ENCODE results near the gene AHR. TPM values are rescaled to one million over a fixed set of nuclear protein-coding genes. Genes with fewer than 3 reads are reported as not detected.
"Not testable (repeated sequence)": the region's sequence is repeated elsewhere in the genome, so short reads cannot be mapped to it uniquely, and the experiment has no call there.

AHR gene
- total RNA-seq, 1 donor from 2014 or later = 34.3 TPM

GRCh38 chr7:17380736-17381662, 82.5 kb downstream of the AHR start:
- no peak for ATAC-seq

DNA sequence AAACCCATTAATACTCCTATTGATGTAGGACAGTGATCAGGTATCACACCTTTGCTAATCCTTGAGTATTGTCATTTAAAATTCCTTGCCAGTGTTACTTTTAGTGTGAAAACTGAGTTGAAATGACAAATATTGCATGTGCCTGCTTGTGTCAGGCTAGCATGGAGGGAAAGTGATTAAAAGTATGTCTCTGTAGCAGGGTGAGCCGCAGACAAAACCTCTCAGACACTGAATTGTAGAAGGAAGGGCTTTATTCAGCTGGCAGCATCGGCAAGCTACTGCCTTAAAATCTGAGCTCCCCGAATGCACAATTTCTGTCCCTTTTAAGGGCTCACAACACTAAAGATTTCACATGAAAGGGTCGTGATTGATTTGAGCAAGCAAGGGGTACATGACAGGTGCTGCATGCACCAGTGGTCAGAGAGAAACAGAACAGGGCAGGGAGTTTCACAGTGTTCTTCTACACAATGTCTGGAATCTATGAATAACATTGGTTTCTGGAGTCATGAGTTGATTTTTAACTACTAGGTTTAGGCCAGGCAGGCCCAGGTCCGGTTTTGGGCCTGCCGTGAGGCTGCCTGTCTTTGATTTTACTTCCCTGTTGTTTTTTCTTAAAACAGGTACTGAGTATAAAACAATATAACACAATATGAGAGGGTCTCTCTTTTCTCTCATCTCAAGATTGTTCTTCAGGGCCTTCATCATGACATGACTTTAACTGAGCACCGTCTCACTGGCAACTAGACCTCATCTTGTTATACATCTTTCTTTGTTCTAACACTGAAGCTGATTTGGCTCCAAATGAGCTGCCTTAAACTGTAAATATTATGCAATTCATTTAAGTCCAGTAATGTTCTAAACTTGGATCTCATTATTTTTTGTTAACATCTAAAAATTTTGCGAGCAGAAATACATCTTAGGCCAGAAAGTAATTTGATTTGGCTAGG, 84.2 kb downstream of the AHR start:
- not testable (repeated sequence) for ATAC-seq

DNA sequence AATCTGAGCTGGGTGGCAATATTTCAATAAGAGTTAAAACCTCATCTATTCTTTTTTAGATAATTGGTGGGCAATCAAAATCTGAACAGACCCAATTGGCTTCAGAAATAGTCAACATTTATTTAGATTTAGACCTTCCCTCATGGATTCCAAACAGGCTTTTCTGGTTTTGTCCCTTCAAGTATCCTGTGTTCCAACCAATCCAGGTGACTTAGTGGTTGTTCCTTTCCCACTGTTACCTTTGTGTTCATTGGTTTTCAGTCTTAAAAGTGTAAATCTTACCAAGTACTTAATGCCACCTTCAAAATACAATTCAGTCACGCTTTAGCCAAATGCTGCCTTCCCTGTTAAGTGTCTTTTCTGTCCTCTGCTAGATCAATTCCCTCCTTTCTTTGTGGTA, 85.9 kb downstream of the AHR start:
- no peak for ATAC-seq

GRCh38 chr7:17385612-17386011, 87.2 kb downstream of the AHR start:
- no peak for ATAC-seq

GRCh38 chr7:17390392-17390791, 91.9 kb downstream of the AHR start:
- ATAC-seq = no peak

- ATAC-seq = no peak
These were observed 92.9 kb downstream of the AHR start for GRCh38 chr7:17391366-17391765.

DNA sequence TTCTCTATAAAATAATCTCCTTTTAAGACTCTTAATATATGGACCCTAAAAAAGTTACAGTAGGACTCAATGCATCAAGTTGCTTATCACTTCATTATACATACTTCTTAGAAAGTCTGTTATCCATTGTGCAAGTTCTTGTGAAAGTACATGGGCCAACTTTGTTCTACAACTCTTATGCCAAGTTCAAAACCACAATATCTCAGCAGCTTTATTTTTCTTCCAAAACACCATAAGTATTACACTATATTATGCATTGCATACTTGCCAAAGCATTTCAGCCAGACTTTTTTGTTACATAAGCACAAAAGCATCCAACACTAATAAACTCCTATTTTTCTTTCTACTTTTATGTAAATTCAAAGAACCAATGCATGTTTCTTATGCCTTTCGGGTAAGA, 94.4 kb downstream of the AHR start:
- ATAC-seq = no peak

GRCh38 chr7:17394563-17394962, 96.1 kb downstream of the AHR start:
- not testable (repeated sequence) for ATAC-seq

All from esophagus mucosa (tissue), 1 donor.